ENCODE data around the gene MRPS30. TPM values are rescaled to one million over a fixed set of nuclear protein-coding genes. Genes with fewer than 3 reads are reported as not detected.

The MRPS30 gene
- total and polyA plus RNA-seq, 10 of the 15 experiments (the other 5 are each of a cell fraction or from before 2014, with no cell fraction given): 18.5 to 99.2 (median 61.8) TPM

GRCh38 chr5:44833249-44833648 is 24.5 kb downstream of the MRPS30 start:
- no peak overlapping the region for H3K4me3 ChIP-seq
- RAD21 ChIA-PET (ENCODE audit: unreplicated experiment): no interaction called here
- no peak overlapping the region for H3K4me2 ChIP-seq (ENCODE audit: control insufficient read depth, insufficient read depth)
- H2AFZ ChIP-seq (ENCODE audit: control insufficient read depth, low read depth, low read length): no peak overlapping the region
- in situ Hi-C loops (cut with MboI): no loop called here
- no TSS peak for BruUV-seq (replicated peaks)
- H3K36me3 ChIP-seq (ENCODE audit: control insufficient read depth in 2 of 2, insufficient read depth in 2 of 2, low read length in 1 of 2): no peaks in the 10 kb centered on the region
- no peaks in the 10 kb centered on the region for H3K79me2 ChIP-seq (ENCODE audit: control insufficient read depth, insufficient read depth, low read length)
- no peaks in the 10 kb centered on the region for H3K4me1 ChIP-seq (ENCODE audit: control insufficient read depth, insufficient read depth, low read length)
- FAIRE-seq (no peak), ATAC-seq (no peak), DNase-seq (ENCODE audit: low read depth, low spot score) (no peak)
- CTCF ChIA-PET: interaction anchor here (0.6 kb wide), 1 partner anchor 12 kb away, joined by 3 read pairs; no protein-coding TSS in a partner anchor
- no peak overlapping the region for H3K27ac ChIP-seq (ENCODE audit: control insufficient read depth, insufficient read depth)
- H3K27me3 ChIP-seq (replicated peaks in 1 of 2; ENCODE audit: control insufficient read depth in 2 of 2, insufficient read depth in 2 of 2, low read length in 1 of 2): no peaks in the 10 kb centered on the region
- POLR2A ChIA-PET: no interaction called here
- H3K9me3 ChIP-seq (replicated peaks; ENCODE audit: control insufficient read depth, insufficient read depth, low read length): no peaks in the 10 kb centered on the region
- no peaks in the 10 kb centered on the region for H4K20me1 ChIP-seq (ENCODE audit: control insufficient read depth, insufficient read depth)
- WGBS (ENCODE audit: insufficient coverage, insufficient replicate concordance, low lambda C conversion rate, missing lambda C conversion rate): 100% methylated on average over 1 of the region's 1 CpG
- SMC1A ChIA-PET (ENCODE audit: uncharacterized antibody, unreplicated experiment): no interaction called here
- H3K9ac ChIP-seq (ENCODE audit: control insufficient read depth, insufficient read depth, low read length): no peak overlapping the region
- intact Hi-C loops (cut with micrococcal nuclease; ENCODE audit: unreplicated experiment): no loop called here
- TF ChIP-seq E2F8 (IDR thresholded peaks at IDR 0.05; ENCODE audit: low read depth, partially characterized antibody) (no peak), BMI1 (IDR thresholded peaks at IDR 0.05; ENCODE audit: borderline replicate concordance) (no peak), ZBTB4 (CRISPR knock-in tag; IDR thresholded peaks at IDR 0.05) (no peak), SREBF1 (IDR thresholded peaks at IDR 0.05; ENCODE audit: low read length) (no peak), KAT2A (conservative IDR thresholded peaks at IDR 0.05; ENCODE audit: control insufficient read depth, low read depth, low read length) (no peak), SIN3A (IDR thresholded peaks at IDR 0.05; ENCODE audit: low read depth, low read length) (no peak), ELK1 (IDR thresholded peaks at IDR 0.05; ENCODE audit: low read depth, low read length) (no peak), EGR1 (IDR thresholded peaks at IDR 0.05; ENCODE audit: borderline replicate concordance in 1 of 2, low read depth in 2 of 2, low read length in 2 of 2) (no peak), ZNF622 (IDR thresholded peaks at IDR 0.05) (no peak), PRDM15 (CRISPR knock-in tag; IDR thresholded peaks at IDR 0.05) (no peak), NBN (IDR thresholded peaks at IDR 0.05) (no peak), SUPT20H (IDR thresholded peaks at IDR 0.05; ENCODE audit: borderline replicate concordance, control insufficient read depth, low read depth, low read length) (no peak), CBX3 (IDR thresholded peaks at IDR 0.05; ENCODE audit: borderline replicate concordance, low read depth) (no peak)

Measured in GM12878 (cell line).